ENCODE results near the gene IL6ST.
"Not testable (repeated sequence)": the region's sequence is repeated elsewhere in the genome, so short reads cannot be mapped to it uniquely, and the experiment has no call there.

Gene IL6ST

DNA sequence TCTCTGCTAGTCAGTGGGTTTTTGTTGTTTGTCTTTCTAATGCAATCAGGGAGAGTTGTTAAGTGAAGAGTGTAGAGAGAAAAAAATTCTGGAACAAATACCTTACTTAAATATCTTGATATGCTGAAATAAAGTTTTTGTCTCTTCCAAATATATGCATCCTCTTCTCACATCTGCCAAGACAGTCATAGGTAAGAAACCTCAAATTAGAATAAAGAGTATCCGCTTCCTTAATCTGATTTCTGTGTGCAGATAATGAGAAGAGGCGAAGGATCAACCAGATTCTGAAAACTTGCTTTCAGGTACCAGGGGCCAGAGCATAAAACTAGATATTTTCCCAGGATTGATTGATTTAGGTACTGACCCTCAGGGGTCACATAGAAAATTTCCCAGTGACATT is 11.3 kb upstream of the IL6ST start:
- Histone ChIP-seq H3K4me1 (ENCODE audit: control insufficient read depth, insufficient read depth, low read length, poor library complexity, severe bottlenecking) (peaks cover 15% of the 10 kb centered on the region), H3K4me3 (ENCODE audit: insufficient read depth, low read depth, low read length, poor library complexity, severe bottlenecking) (no peak overlapping the region), H3K9me3 (ENCODE audit: control insufficient read depth, low read length) (no peaks in the 10 kb centered on the region), H3K36me3 (ENCODE audit: control insufficient read depth, insufficient read depth, low read length) (no peaks in the 10 kb centered on the region), H3K27ac (ENCODE audit: insufficient read depth, low read length, poor library complexity, severe bottlenecking) (no peak overlapping the region), H3K27me3 (replicated peaks; ENCODE audit: control insufficient read depth, insufficient read depth, low read length, poor library complexity, severe bottlenecking) (no peaks in the 10 kb centered on the region)
- DNase-seq = no peak

DNA sequence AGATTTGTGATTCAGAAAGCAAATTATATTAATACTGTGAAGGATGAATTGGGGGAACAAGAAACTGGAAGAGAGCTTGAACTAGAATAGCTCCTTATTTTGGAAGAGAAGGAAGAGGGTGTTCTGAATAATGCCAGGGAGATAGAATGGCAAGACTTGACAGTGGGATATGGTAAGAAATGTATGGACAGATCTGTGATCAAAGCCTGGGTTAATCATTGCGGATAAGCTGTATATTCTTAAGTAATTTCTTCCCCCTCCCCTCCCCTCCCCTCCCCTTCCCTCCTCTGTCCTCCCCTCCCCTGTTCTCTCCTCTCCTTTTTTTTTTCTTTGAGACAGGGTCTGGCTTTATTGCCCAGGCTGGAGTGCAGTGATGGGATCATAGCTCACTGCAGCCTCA is 10.1 kb upstream of the IL6ST start:
- Histone ChIP-seq H3K4me1 (ENCODE audit: control insufficient read depth, insufficient read depth, low read length, poor library complexity, severe bottlenecking) (peaks cover 10% of the 10 kb centered on the region), H3K4me3 (ENCODE audit: insufficient read depth, low read depth, low read length, poor library complexity, severe bottlenecking) (no peak overlapping the region), H3K27me3 (replicated peaks; ENCODE audit: control insufficient read depth, insufficient read depth, low read length, poor library complexity, severe bottlenecking) (no peaks in the 10 kb centered on the region), H3K27ac (ENCODE audit: insufficient read depth, low read length, poor library complexity, severe bottlenecking) (no peak overlapping the region), H3K36me3 (ENCODE audit: control insufficient read depth, insufficient read depth, low read length) (no peaks in the 10 kb centered on the region), H3K9me3 (ENCODE audit: control insufficient read depth, low read length) (no peaks in the 10 kb centered on the region)
- DNase-seq = no peak

DNA sequence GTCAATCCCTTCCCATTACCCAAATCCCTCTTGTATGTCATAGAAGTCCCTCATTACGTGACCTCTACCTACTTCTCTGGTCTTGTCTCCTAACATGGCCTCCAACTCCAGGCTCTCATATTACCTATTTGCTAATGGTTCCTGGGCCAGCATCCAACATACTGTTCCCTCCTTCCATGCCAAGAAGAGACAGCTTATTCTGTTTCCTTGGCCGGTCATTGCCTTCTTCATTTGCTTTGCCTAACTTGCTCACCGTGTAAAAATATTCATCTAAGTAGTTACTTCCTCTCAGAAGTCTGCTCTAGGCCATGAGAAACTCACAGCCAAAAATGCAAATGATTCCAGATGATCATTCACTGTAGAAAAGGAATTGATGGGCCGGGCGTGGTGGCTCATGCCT is 8.9 kb upstream of the IL6ST start:
- Histone ChIP-seq H3K4me3 (ENCODE audit: insufficient read depth, low read depth, low read length, poor library complexity, severe bottlenecking) (no peak overlapping the region), H3K27me3 (replicated peaks; ENCODE audit: control insufficient read depth, insufficient read depth, low read length, poor library complexity, severe bottlenecking) (no peaks in the 10 kb centered on the region), H3K4me1 (ENCODE audit: control insufficient read depth, insufficient read depth, low read length, poor library complexity, severe bottlenecking) (peaks cover 10% of the 10 kb centered on the region), H3K27ac (ENCODE audit: insufficient read depth, low read length, poor library complexity, severe bottlenecking) (no peak overlapping the region), H3K9me3 (ENCODE audit: control insufficient read depth, low read length) (no peaks in the 10 kb centered on the region), H3K36me3 (ENCODE audit: control insufficient read depth, insufficient read depth, low read length) (no peaks in the 10 kb centered on the region)
- no peak for DNase-seq

DNA sequence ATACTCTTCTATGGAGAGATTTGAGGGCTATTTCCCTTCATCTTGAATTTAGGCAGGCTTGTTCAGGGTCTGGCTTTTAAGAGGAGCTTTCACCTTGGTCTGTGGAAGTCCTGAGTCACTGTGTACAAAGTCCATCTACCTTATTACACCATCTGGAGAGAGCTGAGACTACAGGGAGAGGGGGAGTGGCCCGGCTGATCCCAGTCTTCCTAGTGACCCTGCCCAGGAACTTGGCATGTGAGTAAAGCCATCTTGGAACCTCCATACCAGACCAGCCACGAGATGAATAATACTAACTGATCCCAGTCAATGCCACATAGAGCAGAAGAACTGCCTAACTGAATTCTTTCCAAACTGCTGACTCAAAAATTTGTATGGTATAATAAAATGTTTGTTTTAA is 8.4 kb upstream of the IL6ST start:
- Histone ChIP-seq H3K9me3 (ENCODE audit: control insufficient read depth, low read length) (no peaks in the 10 kb centered on the region), H3K4me1 (ENCODE audit: control insufficient read depth, insufficient read depth, low read length, poor library complexity, severe bottlenecking) (peaks cover 10% of the 10 kb centered on the region), H3K27ac (ENCODE audit: insufficient read depth, low read length, poor library complexity, severe bottlenecking) (no peak overlapping the region), H3K27me3 (replicated peaks; ENCODE audit: control insufficient read depth, insufficient read depth, low read length, poor library complexity, severe bottlenecking) (no peaks in the 10 kb centered on the region), H3K36me3 (ENCODE audit: control insufficient read depth, insufficient read depth, low read length) (no peaks in the 10 kb centered on the region), H3K4me3 (ENCODE audit: insufficient read depth, low read depth, low read length, poor library complexity, severe bottlenecking) (no peak overlapping the region)
- no peak for DNase-seq

DNA sequence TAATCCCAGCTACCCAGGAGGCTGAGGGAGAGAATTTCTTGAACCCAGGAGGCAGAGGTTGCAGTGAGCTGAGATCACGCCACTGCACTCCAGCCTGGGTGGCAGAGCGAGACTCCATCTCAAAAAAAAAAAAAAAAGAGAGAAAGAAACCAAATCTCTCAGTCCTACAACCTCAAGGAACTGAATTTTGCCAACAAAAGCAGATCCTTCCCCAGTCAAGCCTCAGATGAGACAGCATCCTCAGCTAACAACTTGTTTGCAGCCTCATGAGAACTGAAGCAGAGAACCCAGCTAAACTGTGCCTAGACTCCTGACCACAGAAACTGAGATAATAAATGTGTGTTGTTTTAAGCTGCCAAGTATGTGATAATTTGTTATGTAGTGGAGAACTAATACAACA is 7.5 kb upstream of the IL6ST start:
- H3K9me3 ChIP-seq (ENCODE audit: control insufficient read depth, low read length) = no peaks in the 10 kb centered on the region
- H3K27ac ChIP-seq (ENCODE audit: insufficient read depth, low read length, poor library complexity, severe bottlenecking) = no peak overlapping the region
- no peak overlapping the region for H3K4me3 ChIP-seq (ENCODE audit: insufficient read depth, low read depth, low read length, poor library complexity, severe bottlenecking)
- no peaks in the 10 kb centered on the region for H3K36me3 ChIP-seq (ENCODE audit: control insufficient read depth, insufficient read depth, low read length)
- peaks cover 10% of the 10 kb centered on the region for H3K4me1 ChIP-seq (ENCODE audit: control insufficient read depth, insufficient read depth, low read length, poor library complexity, severe bottlenecking)
- no peak for DNase-seq
- no peaks in the 10 kb centered on the region for H3K27me3 ChIP-seq (replicated peaks; ENCODE audit: control insufficient read depth, insufficient read depth, low read length, poor library complexity, severe bottlenecking)

DNA sequence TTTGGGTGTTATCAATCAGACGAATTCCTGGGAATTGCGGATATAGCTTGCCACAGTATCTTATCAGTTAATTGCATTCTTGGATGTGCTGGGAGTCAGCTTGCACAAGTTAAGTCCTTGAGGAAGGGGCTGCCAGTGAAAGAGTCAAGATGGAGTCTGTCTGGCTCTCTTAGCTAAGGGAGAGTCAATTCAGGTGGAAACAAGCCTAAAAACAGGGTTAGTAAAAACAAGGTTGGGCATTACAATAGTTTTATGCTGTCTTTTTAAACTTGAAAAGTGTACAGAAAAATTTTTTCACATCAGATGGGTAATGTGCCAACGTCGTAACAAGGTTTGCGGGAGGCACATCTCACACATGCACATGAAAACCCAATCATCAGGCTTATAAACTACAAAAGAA is 5.5 kb upstream of the IL6ST start:
- DNase-seq; H3K27me3 ChIP-seq (replicated peaks; ENCODE audit: control insufficient read depth, insufficient read depth, low read length, poor library complexity, severe bottlenecking); H3K4me1 ChIP-seq (ENCODE audit: control insufficient read depth, insufficient read depth, low read length, poor library complexity, severe bottlenecking); H3K4me3 ChIP-seq (ENCODE audit: insufficient read depth, low read depth, low read length, poor library complexity, severe bottlenecking); H3K9me3 ChIP-seq (ENCODE audit: control insufficient read depth, low read length); H3K27ac ChIP-seq (ENCODE audit: insufficient read depth, low read length, poor library complexity, severe bottlenecking); H3K36me3 ChIP-seq (ENCODE audit: control insufficient read depth, insufficient read depth, low read length): not testable (repeated sequence)

DNA sequence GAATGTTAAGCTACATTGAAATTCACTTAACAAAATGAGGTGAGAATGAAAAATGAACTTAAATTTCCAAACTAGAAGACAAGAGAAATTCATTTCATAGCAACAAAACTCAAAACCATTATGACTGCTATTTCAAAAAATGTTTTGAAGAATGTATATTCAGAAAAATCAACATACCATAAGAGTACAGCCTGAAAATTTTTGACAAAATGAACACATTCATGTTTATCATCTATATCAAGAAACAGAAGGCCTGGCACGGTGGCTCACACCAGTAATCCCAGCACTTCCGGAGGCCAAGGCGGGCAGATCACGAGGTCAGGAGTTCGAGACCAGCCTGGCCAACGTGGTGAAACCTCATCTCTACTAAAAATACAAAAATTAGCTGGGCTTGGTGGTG is 4.2 kb upstream of the IL6ST start:
- H3K4me3 ChIP-seq (ENCODE audit: insufficient read depth, low read depth, low read length, poor library complexity, severe bottlenecking) = no peak overlapping the region
- H3K27me3 ChIP-seq (replicated peaks; ENCODE audit: control insufficient read depth, insufficient read depth, low read length, poor library complexity, severe bottlenecking) = no peaks in the 10 kb centered on the region
- DNase-seq = no peak
- H3K36me3 ChIP-seq (ENCODE audit: control insufficient read depth, insufficient read depth, low read length) = no peaks in the 10 kb centered on the region
- no peak overlapping the region for H3K27ac ChIP-seq (ENCODE audit: insufficient read depth, low read length, poor library complexity, severe bottlenecking)
- no peaks in the 10 kb centered on the region for H3K4me1 ChIP-seq (ENCODE audit: control insufficient read depth, insufficient read depth, low read length, poor library complexity, severe bottlenecking)
- no peaks in the 10 kb centered on the region for H3K9me3 ChIP-seq (ENCODE audit: control insufficient read depth, low read length)

DNA sequence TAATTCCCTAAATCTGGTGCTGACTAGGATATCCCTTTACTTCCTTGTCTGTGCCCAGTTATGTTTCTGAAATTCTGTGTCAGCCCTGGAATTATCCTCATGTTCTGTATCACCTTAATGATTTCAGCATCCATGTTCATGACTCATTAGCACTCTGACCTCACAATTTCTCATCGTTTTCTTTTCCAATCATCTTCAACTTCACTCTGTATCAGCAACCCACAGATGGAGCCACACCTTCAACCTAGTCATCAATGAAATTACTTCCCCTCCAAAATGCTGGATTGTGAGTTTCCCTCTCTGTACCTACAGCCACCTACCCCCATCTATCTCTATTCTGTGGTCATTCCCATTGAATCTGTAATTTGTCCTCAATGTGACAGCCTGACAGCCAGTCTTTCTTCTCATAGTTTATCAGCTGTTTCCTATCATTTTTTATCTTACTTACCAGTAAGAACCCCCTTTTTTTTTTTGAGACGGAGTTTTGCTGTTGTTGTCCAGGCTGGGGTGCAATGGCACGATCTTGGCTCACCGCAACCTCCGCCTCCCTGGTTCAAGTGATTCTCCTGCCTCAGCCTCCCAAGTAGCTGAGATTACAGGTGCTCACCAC is 3.1 kb upstream of the IL6ST start:
- Histone ChIP-seq H3K4me3 (ENCODE audit: insufficient read depth, low read depth, low read length, poor library complexity, severe bottlenecking) (no peak overlapping the region), H3K4me1 (ENCODE audit: control insufficient read depth, insufficient read depth, low read length, poor library complexity, severe bottlenecking) (no peaks in the 10 kb centered on the region), H3K27me3 (replicated peaks; ENCODE audit: control insufficient read depth, insufficient read depth, low read length, poor library complexity, severe bottlenecking) (no peaks in the 10 kb centered on the region), H3K9me3 (ENCODE audit: control insufficient read depth, low read length) (no peaks in the 10 kb centered on the region), H3K36me3 (ENCODE audit: control insufficient read depth, insufficient read depth, low read length) (no peaks in the 10 kb centered on the region), H3K27ac (ENCODE audit: insufficient read depth, low read length, poor library complexity, severe bottlenecking) (no peak overlapping the region)
- no peak for DNase-seq

DNA sequence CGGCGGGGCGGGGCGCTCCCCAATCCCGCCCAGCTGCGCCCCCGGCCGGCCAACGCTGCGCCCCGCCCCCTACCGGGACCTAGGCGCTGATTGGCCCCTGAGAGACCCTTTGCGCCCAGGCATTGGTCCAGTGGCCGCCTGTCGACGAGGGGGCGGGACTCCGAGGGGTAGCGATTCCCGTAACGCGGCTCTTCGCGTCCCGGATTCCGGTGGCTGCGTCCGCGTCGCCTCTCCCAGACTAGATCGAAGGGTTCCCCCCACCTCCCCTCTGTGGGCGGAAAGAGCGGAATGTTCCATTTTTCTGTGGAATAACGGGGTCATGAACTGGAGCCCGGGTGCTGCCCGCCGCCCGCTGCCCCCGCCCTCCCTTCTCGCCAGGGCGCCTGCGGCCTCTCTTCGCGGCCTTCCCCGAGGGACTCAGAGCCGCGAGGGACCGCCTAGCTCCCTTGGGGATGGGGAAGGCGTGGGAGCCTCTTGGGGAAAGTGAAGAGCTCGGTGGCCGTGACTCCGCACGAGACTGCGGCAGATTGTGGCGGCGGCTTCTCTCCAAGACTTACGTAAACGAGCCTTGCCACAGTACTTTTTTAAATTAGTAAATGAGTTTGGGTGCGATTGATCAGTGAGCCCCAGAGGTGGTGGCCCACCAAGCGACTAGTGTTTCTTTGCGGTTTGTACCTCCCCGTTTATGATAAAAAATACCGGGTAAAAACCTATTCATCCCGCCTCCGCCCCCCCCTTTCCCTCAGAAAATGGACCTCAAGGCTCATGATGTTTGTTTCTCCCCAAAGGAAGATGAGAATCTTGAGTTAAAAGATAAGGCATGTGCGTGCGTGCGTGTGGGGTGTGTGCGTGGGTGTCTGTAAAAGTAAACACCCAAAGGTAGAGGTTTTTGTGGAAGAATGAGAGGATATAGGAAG is 493 bp upstream of the IL6ST start:
- H3K4me3 ChIP-seq (ENCODE audit: insufficient read depth, low read depth, low read length, poor library complexity, severe bottlenecking) = peak overlapping the region; percentile 79
- H3K36me3 ChIP-seq (ENCODE audit: control insufficient read depth, insufficient read depth, low read length) = no peaks in the 10 kb centered on the region
- H3K4me1 ChIP-seq (ENCODE audit: control insufficient read depth, insufficient read depth, low read length, poor library complexity, severe bottlenecking) = peaks cover 8% of the 10 kb centered on the region
- H3K9me3 ChIP-seq (ENCODE audit: control insufficient read depth, low read length) = no peaks in the 10 kb centered on the region
- H3K27me3 ChIP-seq (replicated peaks; ENCODE audit: control insufficient read depth, insufficient read depth, low read length, poor library complexity, severe bottlenecking) = no peaks in the 10 kb centered on the region
- DNase-seq = peak; percentile 91 to 94 (median 91)
- peak overlapping the region; percentile 95 for H3K27ac ChIP-seq (ENCODE audit: insufficient read depth, low read length, poor library complexity, severe bottlenecking)

DNA sequence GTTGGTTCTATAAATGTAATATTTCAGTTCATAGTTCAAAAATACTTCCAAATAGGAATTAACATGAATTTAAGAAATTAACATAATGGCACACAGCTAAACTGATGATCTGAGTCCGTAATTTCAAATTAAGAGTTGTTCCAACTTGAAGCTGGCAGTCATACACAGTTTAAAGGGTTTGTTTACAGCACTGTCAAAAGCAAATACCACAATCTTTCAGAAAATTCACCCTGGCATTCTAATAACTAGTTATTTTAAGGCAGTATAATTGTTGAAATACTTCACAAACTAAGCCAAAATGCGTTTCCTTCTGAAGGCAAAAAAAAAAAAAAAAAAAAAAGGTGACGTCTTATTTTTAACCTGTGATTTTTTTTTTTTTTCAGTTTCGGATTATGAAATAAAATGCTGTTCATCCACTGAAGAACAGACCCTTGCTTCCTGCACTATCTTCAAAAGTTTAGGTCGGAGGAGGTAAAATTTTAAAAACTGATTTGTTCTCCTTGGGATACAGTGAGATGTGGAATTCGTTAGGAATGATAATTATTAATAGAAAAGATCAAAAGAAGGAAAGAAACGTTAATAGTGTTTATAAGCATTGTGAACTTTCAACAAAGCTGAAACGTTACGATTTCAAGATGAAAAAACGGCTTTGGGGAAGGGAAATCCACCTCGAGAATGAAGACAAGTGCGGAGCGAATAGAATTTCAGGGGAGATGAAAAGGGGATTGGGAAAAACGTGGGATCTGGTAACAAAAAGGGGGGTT is 850 bp downstream of the IL6ST start:
- Histone ChIP-seq H3K9me3 (ENCODE audit: control insufficient read depth, low read length) (no peaks in the 10 kb centered on the region), H3K4me1 (ENCODE audit: control insufficient read depth, insufficient read depth, low read length, poor library complexity, severe bottlenecking) (peaks cover 14% of the 10 kb centered on the region), H3K27me3 (replicated peaks; ENCODE audit: control insufficient read depth, insufficient read depth, low read length, poor library complexity, severe bottlenecking) (no peaks in the 10 kb centered on the region), H3K27ac (ENCODE audit: insufficient read depth, low read length, poor library complexity, severe bottlenecking) (peak overlapping the region; percentile 95), H3K36me3 (ENCODE audit: control insufficient read depth, insufficient read depth, low read length) (no peaks in the 10 kb centered on the region), H3K4me3 (ENCODE audit: insufficient read depth, low read depth, low read length, poor library complexity, severe bottlenecking) (peak overlapping the region; percentile 79)
- no peak for DNase-seq
